Tibial artery (tissue), 4 donors: Measurements from ENCODE around the gene VWA3A.

Experiments used
- DNase-seq, 2 donors: peaks; one replicate each; pipeline ENCODE4 v3.0.0-alpha.2; 2019
- H3K27ac ChIP-seq, 2 donors: fragments of 200-600 bp; sonication (generic) in 1 of 2; 1 replicate in 1 of 2; 2 replicates in 1 of 2; pipeline ENCODE4 v1.5.1; 2018 to 2019; ENCODE audit warnings: mild to moderate bottlenecking in 1 of 2
- H3K27me3 ChIP-seq, 2 donors: fragments of 200-600 bp; sonication (generic) in 1 of 2; one replicate each; pipeline versions ENCODE4 v1.5.1 to v1.6.0; 2016 to 2019
- H3K36me3 ChIP-seq, 3 donors: fragments of 200-600 bp; sonication (generic) in 2 of 3; one replicate each; pipeline ENCODE4 v1.5.1; 2016 to 2019; ENCODE audit warnings: mild to moderate bottlenecking in 2 of 3
- H3K4me1 ChIP-seq, 4 donors: fragments of 200-600 bp; sonication (generic) in 2 of 4; 1 replicate in 3 of 4; 2 replicates in 1 of 4; pipeline ENCODE4 v1.5.1; 2016 to 2019
- H3K4me3 ChIP-seq, 2 donors: fragments of 200-600 bp; sonication (generic) in 1 of 2; 1 replicate in 1 of 2; 2 replicates in 1 of 2; pipeline ENCODE4 v1.5.1; 2018 to 2019; ENCODE audit warnings: mild to moderate bottlenecking in 2 of 2
- H3K9me3 ChIP-seq, 3 donors: fragments of 200-600 bp; sonication (generic) in 1 of 3; one replicate each; pipeline ENCODE4 v1.5.1; 2016 to 2019
- CTCF ChIP-seq, 2 experiments: fragments of 200-600 bp in 1 of 2; fragments of 450-650 bp in 1 of 2; IDR thresholded peaks; one replicate each; pipeline ENCODE4 v1.5.1; 2017 to 2019; ENCODE audit warnings: antibody characterized with exemption in 2 of 2, mild to moderate bottlenecking in 1 of 2, moderate library complexity in 1 of 2
- intact Hi-C: fragments of 100-400 bp; cut with DNase I; formaldehyde crosslinking; loops from one replicate; pipeline ENCODE4 v1.15.0; 2023; ENCODE audit warnings: low total_unique reads

The VWA3A gene

GRCh38 chr16:22093331-22093730, 990 bp downstream of the VWA3A start:
- no peak for DNase-seq
- TF ChIP-seq CTCF (IDR thresholded peaks at IDR 0.05), result no peak
- H3K4me3 ChIP-seq, result no peak overlapping the region
- H3K27me3 ChIP-seq, result peaks cover 0 to 5% of the 10 kb centered on the region in 2 donors
- no peaks in the 10 kb centered on the region for H3K4me1 ChIP-seq
- H3K27ac ChIP-seq, result no peak overlapping the region
- intact Hi-C loops, result no loop called here
- H3K9me3 ChIP-seq, result no peaks in the 10 kb centered on the region
- no peaks in the 10 kb centered on the region for H3K36me3 ChIP-seq

- H3K4me1 ChIP-seq, result no peaks in the 10 kb centered on the region
- H3K27me3 ChIP-seq, result peaks cover 0 to 5% of the 10 kb centered on the region in 2 donors
- TF ChIP-seq CTCF (IDR thresholded peaks at IDR 0.05), result no peak
- no peak for DNase-seq
- H3K4me3 ChIP-seq, result no peak overlapping the region
- intact Hi-C loops, result no loop called here
- H3K36me3 ChIP-seq, result no peaks in the 10 kb centered on the region
- no peaks in the 10 kb centered on the region for H3K9me3 ChIP-seq
- no peak overlapping the region for H3K27ac ChIP-seq
These were observed 1.7 kb downstream of the VWA3A start for GRCh38 chr16:22093996-22094395.

GRCh38 chr16:22098405-22099255, 6.3 kb downstream of the VWA3A start:
- intact Hi-C loops, result no loop called here
- Histone ChIP-seq H3K27ac (no peak overlapping the region), H3K4me3 (no peak overlapping the region), H3K27me3 (peaks cover 0 to 5% of the 10 kb centered on the region in 2 donors), H3K9me3 (no peaks in the 10 kb centered on the region), H3K4me1 (no peaks in the 10 kb centered on the region), H3K36me3 (no peaks in the 10 kb centered on the region)
- TF ChIP-seq CTCF (IDR thresholded peaks at IDR 0.05), result peak; percentile 23 to 42
- DNase-seq, result no peak

- no peak for DNase-seq
- intact Hi-C loops, result no loop called here
- Histone ChIP-seq H3K27ac (no peak overlapping the region), H3K4me3 (no peak overlapping the region), H3K4me1 (no peaks in the 10 kb centered on the region), H3K27me3 (peaks cover 0 to 5% of the 10 kb centered on the region in 2 donors), H3K9me3 (no peaks in the 10 kb centered on the region), H3K36me3 (no peaks in the 10 kb centered on the region)
- no peak for TF ChIP-seq CTCF (IDR thresholded peaks at IDR 0.05)
These were observed 7.1 kb downstream of the VWA3A start for GRCh38 chr16:22099256-22099975.

GRCh38 chr16:22103441-22103840, 11.1 kb downstream of the VWA3A start:
- DNase-seq, result no peak
- Histone ChIP-seq H3K27me3 (no peaks in the 10 kb centered on the region), H3K36me3 (no peaks in the 10 kb centered on the region), H3K9me3 (no peaks in the 10 kb centered on the region), H3K27ac (no peak overlapping the region), H3K4me3 (no peak overlapping the region), H3K4me1 (no peaks in the 10 kb centered on the region)
- intact Hi-C loops, result no loop called here
- TF ChIP-seq CTCF (IDR thresholded peaks at IDR 0.05), result no peak
